Tibial nerve (tissue), 4 donors: ENCODE results near the gene CLIP1. TPM values are rescaled to one million over a fixed set of nuclear protein-coding genes. Genes with fewer than 3 reads are reported as not detected.
A peak's percentile ranks its signal among the peaks of the same experiment; 100 is the strongest.

Experiments used
- DNase-seq, 2 donors: peaks; one replicate each; pipeline ENCODE4 v3.0.0-alpha.2; 2019; ENCODE audit warnings: low spot score in 2 of 2
- H3K27ac ChIP-seq, 4 donors: fragments of 200-600 bp; sonication (generic) in 3 of 4; one replicate each; pipeline ENCODE4 v1.5.1; 2017 to 2019; ENCODE audit warnings: mild to moderate bottlenecking in 1 of 4
- H3K27me3 ChIP-seq, 2 donors: fragments of 200-600 bp; sonication (generic) in 1 of 2; one replicate each; pipeline versions ENCODE4 v1.5.1 to v1.6.0; 2017 to 2019
- H3K36me3 ChIP-seq, 3 donors: fragments of 200-600 bp; sonication (generic); one replicate each; pipeline ENCODE4 v1.5.1; 2018 to 2019
- H3K4me1 ChIP-seq, 4 donors: fragments of 200-600 bp; sonication (generic) in 3 of 4; one replicate each; pipeline ENCODE4 v1.5.1; 2017 to 2019
- H3K4me3 ChIP-seq, 4 donors: fragments of 200-600 bp; sonication (generic) in 3 of 4; one replicate each; pipeline ENCODE4 v1.5.1; 2017 to 2019; ENCODE audit warnings: mild to moderate bottlenecking in 1 of 4, moderate library complexity in 1 of 4
- H3K9me3 ChIP-seq, 4 donors: fragments of 200-600 bp; sonication (generic) in 3 of 4; one replicate each; pipeline ENCODE4 v1.5.1; 2017 to 2019
- EP300 ChIP-seq, 2 donors: sonication (generic); formaldehyde crosslinking; IDR thresholded peaks; one replicate each; pipeline ENCODE4 v1.6.1; 2017; ENCODE audit warnings: antibody characterized with exemption in 2 of 2, mild to moderate bottlenecking in 1 of 2
- POLR2A ChIP-seq, 2 donors: fragments of 450-650 bp; IDR thresholded peaks; one replicate each; pipeline ENCODE4 v1.6.1; 2017; ENCODE audit warnings: antibody characterized with exemption in 2 of 2, mild to moderate bottlenecking in 2 of 2, moderate library complexity in 2 of 2
- WGBS, 2 donors: methylation state at CpG; one replicate each; pipeline ENCODE4 v1.1.5; 2018; 5-methylcytosine and 5-hydroxymethylcytosine counted together
- total RNA-seq, 4 donors: library from RNA; depleted of rRNA; stranded (reverse); fragments of >200 nt; gene quantifications; one replicate each; pipeline ENCODE4 v1.1.0, GENCODE V29; 2016
- TF ChIP-seq, protein P1 (sequence below), 5 experiments: fragments of 200-600 bp in 3 of 5; fragments of 450-650 bp in 2 of 5; sonication (generic) in 3 of 5; IDR thresholded peaks; one replicate each; pipeline ENCODE4 v1.5.1; 2016 to 2019; ENCODE audit warnings: antibody characterized with exemption in 5 of 5, mild to moderate bottlenecking in 3 of 5, moderate library complexity in 2 of 5

CLIP1 gene
- total RNA-seq, 4 donors from 2014 or later = 89.2 to 105 (median 90.9) TPM

DNA sequence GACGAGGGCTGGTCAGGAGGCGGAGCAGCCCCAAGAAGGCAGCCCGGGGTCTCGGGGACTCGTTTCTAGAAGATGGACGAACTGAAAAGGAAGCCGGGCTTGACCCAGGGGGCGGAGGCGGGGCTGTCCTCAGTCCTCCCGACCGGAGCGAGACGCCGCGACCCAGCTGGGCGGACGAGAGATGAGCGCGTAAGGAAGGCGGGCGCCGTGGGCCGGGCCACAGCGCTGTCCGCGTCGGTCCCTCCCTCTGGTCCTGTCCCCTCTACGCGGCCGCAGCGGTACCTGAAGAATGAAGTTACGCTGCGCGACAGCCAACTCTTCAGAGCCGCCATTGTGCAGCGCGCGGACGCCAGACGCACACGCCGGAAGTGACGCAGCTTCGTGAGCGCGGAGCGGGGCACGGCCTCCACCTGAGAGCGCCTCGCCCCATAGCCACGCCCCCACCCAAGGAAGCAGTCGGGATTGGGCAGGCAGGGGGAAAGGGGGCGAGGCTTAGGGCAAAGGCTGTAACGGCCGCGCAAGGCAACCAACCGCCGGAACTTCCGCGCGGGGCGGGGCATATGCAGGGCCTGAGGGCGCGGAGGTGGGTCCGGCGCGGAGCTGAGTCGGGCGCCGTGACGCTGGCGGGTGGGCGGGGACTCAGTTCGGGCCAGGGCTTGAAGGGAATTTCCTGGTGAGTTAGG, 196.6 kb downstream of the CLIP1 start, which contains the start of gene DIABLO:
Gene DIABLO (minus strand): TSS at position 370 of the 683 bp plus-strand sequence. CDS start 38 bp downstream, at position 332.
- peak; percentile 99 for DNase-seq
- H3K4me1 ChIP-seq = peaks cover 0 to 35% (median 21%) of the 10 kb centered on the region in 4 donors
- no peaks in the 10 kb centered on the region for H3K27me3 ChIP-seq
- H3K27ac ChIP-seq = peak within 1 kb of the TSS; percentile 82 to 99 (median 96)
- WGBS, 2 donors = 0% methylated on average over 27 to 38 of the region's 74 CpGs
- H3K36me3 ChIP-seq = peaks cover under 1 to 44% (median 8%) of the 10 kb centered on the region in 3 donors
- TF ChIP-seq EP300 (IDR thresholded peaks at IDR 0.05) (peak; percentile 95 to 99), POLR2A (IDR thresholded peaks at IDR 0.05) (peak; percentile 88 to 95)
- TF ChIP-seq, protein P1, sequence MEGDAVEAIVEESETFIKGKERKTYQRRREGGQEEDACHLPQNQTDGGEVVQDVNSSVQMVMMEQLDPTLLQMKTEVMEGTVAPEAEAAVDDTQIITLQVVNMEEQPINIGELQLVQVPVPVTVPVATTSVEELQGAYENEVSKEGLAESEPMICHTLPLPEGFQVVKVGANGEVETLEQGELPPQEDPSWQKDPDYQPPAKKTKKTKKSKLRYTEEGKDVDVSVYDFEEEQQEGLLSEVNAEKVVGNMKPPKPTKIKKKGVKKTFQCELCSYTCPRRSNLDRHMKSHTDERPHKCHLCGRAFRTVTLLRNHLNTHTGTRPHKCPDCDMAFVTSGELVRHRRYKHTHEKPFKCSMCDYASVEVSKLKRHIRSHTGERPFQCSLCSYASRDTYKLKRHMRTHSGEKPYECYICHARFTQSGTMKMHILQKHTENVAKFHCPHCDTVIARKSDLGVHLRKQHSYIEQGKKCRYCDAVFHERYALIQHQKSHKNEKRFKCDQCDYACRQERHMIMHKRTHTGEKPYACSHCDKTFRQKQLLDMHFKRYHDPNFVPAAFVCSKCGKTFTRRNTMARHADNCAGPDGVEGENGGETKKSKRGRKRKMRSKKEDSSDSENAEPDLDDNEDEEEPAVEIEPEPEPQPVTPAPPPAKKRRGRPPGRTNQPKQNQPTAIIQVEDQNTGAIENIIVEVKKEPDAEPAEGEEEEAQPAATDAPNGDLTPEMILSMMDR (IDR thresholded peaks at IDR 0.05) = peak in 1 of 5 experiments; percentile 43
- no peaks in the 10 kb centered on the region for H3K9me3 ChIP-seq
- H3K4me3 ChIP-seq = peak within 1 kb of the TSS; percentile 48 to 97 (median 91)

Other genes with a start within 250 kb of the CLIP1 start
- not detected for gene IL31, start 248.4 kb downstream of the CLIP1 start, total RNA-seq
- 1 to 10 TPM in 1 of 4 donors, not detected in 3; 1.3 TPM for gene LRRC43, start 239.5 kb downstream of the CLIP1 start, total RNA-seq
- under 1 TPM in 1 of 4 donors, not detected in 3; 0.30 TPM for gene B3GNT4, start 219.0 kb downstream of the CLIP1 start, total RNA-seq
- gene DIABLO, start 196.6 kb downstream of the CLIP1 start, total RNA-seq = 10 to 100 TPM; 40.8 to 52.5 (median 42.5) TPM
- 10 to 100 TPM; 12.6 to 23.6 (median 19.2) TPM for gene VPS33A, start 156.2 kb downstream of the CLIP1 start, total RNA-seq
- 10 to 100 TPM; 22.2 to 32.6 (median 27.4) TPM for gene ZCCHC8, start 78.3 kb upstream of the CLIP1 start, total RNA-seq
- gene RSRC2, start 104.3 kb upstream of the CLIP1 start, total RNA-seq = 100 to 1,000 TPM in 1 of 4 donors, 10 to 100 TPM in 3; 66.6 to 128 (median 80.7) TPM
- gene KNTC1, start 104.6 kb upstream of the CLIP1 start, total RNA-seq = 10 to 100 TPM; 14.2 to 27.8 (median 19.7) TPM